ENCODE data around the gene FBXO24. TPM values are rescaled to one million over a fixed set of nuclear protein-coding genes. Genes with fewer than 3 reads are reported as not detected.
A peak's percentile ranks its signal among the peaks of the same experiment; 100 is the strongest.
"Not testable (repeated sequence)": the region's sequence is repeated elsewhere in the genome, so short reads cannot be mapped to it uniquely, and the experiment has no call there.

The FBXO24 gene
- total and polyA plus RNA-seq, 2 experiments from 2014 or later = 1.1 to 1.6 TPM

DNA sequence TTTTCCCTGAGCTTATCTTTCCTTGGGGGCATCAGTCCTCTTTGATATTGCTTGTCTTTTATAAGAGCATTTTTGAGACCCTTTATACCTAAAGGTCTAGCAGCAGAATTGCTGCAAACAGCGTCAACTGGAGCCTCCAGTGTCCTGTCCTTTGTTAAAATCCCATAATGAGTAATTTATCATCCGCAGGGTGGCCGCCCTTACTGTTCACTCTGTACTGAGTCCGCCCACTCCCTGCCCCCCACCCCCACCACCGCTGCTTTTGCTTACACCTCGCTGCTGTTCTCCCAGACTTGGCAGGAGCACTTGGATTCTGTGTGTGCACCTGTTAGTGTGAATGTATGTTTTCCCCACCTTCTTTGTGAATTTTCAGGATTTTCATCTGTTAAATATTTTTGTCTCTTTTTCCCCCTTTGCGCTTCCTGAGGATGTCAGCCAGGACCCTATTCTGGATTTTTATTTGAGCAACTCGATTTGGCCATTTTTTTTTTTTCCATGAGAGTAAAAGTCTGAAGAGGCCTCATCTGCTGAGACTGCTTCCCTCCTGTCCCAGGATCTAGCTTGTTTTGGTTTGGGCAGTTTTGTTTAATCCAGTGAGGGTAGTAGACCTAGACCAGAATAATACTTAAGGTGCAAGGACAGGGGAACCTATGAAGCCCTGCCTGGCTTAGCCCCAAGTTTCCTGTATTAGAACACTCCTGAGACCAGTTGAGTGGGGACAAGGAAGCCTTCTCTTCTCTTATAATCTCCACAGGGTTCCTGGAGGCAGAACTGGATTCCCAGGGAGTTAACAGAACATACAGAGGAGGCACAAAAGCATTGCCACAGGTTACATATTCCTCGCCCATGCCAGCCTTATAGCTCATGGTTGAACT, 39.0 kb upstream of the FBXO24 start:
- H3K4me3 ChIP-seq = no peak overlapping the region
- peaks cover 48% of the 10 kb centered on the region for H3K79me2 ChIP-seq
- H3K4me2 ChIP-seq = peak overlapping the region; percentile 57

GRCh38 chr7:100547872-100548271, 38.3 kb upstream of the FBXO24 start:
- Histone ChIP-seq H4K20me1 (ENCODE audit: insufficient read depth, poor library complexity, severe bottlenecking) (no peaks in the 10 kb centered on the region), H2AFZ (no peak overlapping the region), H3K4me1 (ENCODE audit: insufficient read depth) (peaks cover 47% of the 10 kb centered on the region), H3K79me2 (peaks cover 41% of the 10 kb centered on the region), H3K4me2 (peak overlapping the region; percentile 57), H3K9me3 (ENCODE audit: low read depth) (no peaks in the 10 kb centered on the region), H3K27me3 (no peaks in the 10 kb centered on the region), H3K9me2 (replicated peaks; ENCODE audit: insufficient read depth) (no peaks in the 10 kb centered on the region), H3K36me3 (replicated peaks; ENCODE audit: insufficient read depth, low read depth) (no peaks in the 10 kb centered on the region), H3K27ac (peak overlapping the region; percentile 93), H3K4me3 (no peak overlapping the region)
- TF ChIP-seq EZH2phosphoT487 (IDR thresholded peaks at IDR 0.05; ENCODE audit: low read depth, severe bottlenecking, unreplicated experiment) (no peak), EZH2 (IDR thresholded peaks at IDR 0.05; ENCODE audit: borderline replicate concordance) (no peak)
- TF ChIP-seq, protein P1, sequence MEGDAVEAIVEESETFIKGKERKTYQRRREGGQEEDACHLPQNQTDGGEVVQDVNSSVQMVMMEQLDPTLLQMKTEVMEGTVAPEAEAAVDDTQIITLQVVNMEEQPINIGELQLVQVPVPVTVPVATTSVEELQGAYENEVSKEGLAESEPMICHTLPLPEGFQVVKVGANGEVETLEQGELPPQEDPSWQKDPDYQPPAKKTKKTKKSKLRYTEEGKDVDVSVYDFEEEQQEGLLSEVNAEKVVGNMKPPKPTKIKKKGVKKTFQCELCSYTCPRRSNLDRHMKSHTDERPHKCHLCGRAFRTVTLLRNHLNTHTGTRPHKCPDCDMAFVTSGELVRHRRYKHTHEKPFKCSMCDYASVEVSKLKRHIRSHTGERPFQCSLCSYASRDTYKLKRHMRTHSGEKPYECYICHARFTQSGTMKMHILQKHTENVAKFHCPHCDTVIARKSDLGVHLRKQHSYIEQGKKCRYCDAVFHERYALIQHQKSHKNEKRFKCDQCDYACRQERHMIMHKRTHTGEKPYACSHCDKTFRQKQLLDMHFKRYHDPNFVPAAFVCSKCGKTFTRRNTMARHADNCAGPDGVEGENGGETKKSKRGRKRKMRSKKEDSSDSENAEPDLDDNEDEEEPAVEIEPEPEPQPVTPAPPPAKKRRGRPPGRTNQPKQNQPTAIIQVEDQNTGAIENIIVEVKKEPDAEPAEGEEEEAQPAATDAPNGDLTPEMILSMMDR (IDR thresholded peaks at IDR 0.05; ENCODE audit: poor library complexity) = no peak
- no peak for DNase-seq (ENCODE audit: low spot score)
- 74% methylated on average over 2 of the region's 2 CpGs for WGBS (ENCODE audit: low lambda C conversion rate, missing lambda C conversion rate)

More for the DNA sequence above, 39.0 kb upstream of the FBXO24 start:
- no peak overlapping the region for H2AFZ ChIP-seq
- peak overlapping the region; percentile 93 for H3K27ac ChIP-seq
- no peaks in the 10 kb centered on the region for H3K9me2 ChIP-seq (replicated peaks; ENCODE audit: insufficient read depth)
- peaks cover 47% of the 10 kb centered on the region for H3K4me1 ChIP-seq (ENCODE audit: insufficient read depth)
- TF ChIP-seq EZH2 (IDR thresholded peaks at IDR 0.05; ENCODE audit: borderline replicate concordance) (no peak), EZH2phosphoT487 (IDR thresholded peaks at IDR 0.05; ENCODE audit: low read depth, severe bottlenecking, unreplicated experiment) (no peak)
- TF ChIP-seq, protein P1 (IDR thresholded peaks at IDR 0.05; ENCODE audit: poor library complexity) = no peak
- 53% methylated on average over 9 of the region's 9 CpGs for WGBS (ENCODE audit: low lambda C conversion rate, missing lambda C conversion rate)
- H3K27me3 ChIP-seq = no peaks in the 10 kb centered on the region
- DNase-seq (ENCODE audit: low spot score) = no peak
- no peaks in the 10 kb centered on the region for H3K36me3 ChIP-seq (replicated peaks; ENCODE audit: insufficient read depth, low read depth)
- no peaks in the 10 kb centered on the region for H4K20me1 ChIP-seq (ENCODE audit: insufficient read depth, poor library complexity, severe bottlenecking)
- no peaks in the 10 kb centered on the region for H3K9me3 ChIP-seq (ENCODE audit: low read depth)

DNA sequence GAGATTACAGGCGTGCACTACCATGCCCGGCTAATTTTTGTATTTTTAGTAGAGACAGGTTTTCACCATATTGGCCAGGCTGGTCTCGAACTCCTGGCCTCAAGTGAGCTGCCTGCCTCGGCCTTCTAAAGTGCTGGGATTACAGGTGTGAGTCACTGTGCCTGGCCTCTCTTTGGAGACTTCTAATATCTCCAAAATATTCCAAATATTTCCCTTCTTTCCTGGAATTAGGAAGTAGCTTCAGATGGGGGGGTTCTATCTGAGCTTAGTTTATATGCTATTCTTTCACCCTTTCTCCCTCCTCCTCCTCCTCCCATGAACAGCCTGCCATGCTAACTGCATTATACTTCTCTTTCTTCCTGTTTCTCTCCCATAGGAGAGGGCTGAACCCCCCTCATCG, 37.7 kb upstream of the FBXO24 start:
- H3K36me3 ChIP-seq (replicated peaks; ENCODE audit: insufficient read depth, low read depth); H3K4me2 ChIP-seq; H3K27me3 ChIP-seq; H3K9me3 ChIP-seq (ENCODE audit: low read depth); DNase-seq (ENCODE audit: low spot score); H3K9me2 ChIP-seq (replicated peaks; ENCODE audit: insufficient read depth); H4K20me1 ChIP-seq (ENCODE audit: insufficient read depth, poor library complexity, severe bottlenecking); H2AFZ ChIP-seq; H3K4me3 ChIP-seq: not testable (repeated sequence)
- peak overlapping the region; percentile 93 for H3K27ac ChIP-seq
- WGBS (ENCODE audit: low lambda C conversion rate, missing lambda C conversion rate) = 92% methylated on average over 5 of the region's 5 CpGs
- H3K4me1 ChIP-seq (ENCODE audit: insufficient read depth) = peaks cover 47% of the 10 kb centered on the region
- peaks cover 35% of the 10 kb centered on the region for H3K79me2 ChIP-seq

GRCh38 chr7:100552532-100552931, 33.6 kb upstream of the FBXO24 start:
- TF ChIP-seq, protein P1 (IDR thresholded peaks at IDR 0.05; ENCODE audit: poor library complexity) = no peak
- TF ChIP-seq EZH2phosphoT487 (IDR thresholded peaks at IDR 0.05; ENCODE audit: low read depth, severe bottlenecking, unreplicated experiment) (no peak), EZH2 (IDR thresholded peaks at IDR 0.05; ENCODE audit: borderline replicate concordance) (no peak)

More at GRCh38 chr7:100552532-100552931, 33.6 kb upstream of the FBXO24 start:
- Histone ChIP-seq H3K4me2 (no peak overlapping the region), H3K4me1 (ENCODE audit: insufficient read depth) (peaks cover 8% of the 10 kb centered on the region), H3K27me3 (no peaks in the 10 kb centered on the region), H3K4me3 (no peak overlapping the region), H3K9me2 (replicated peaks; ENCODE audit: insufficient read depth) (no peaks in the 10 kb centered on the region), H3K36me3 (replicated peaks; ENCODE audit: insufficient read depth, low read depth) (no peaks in the 10 kb centered on the region), H3K27ac (no peak overlapping the region), H3K9me3 (ENCODE audit: low read depth) (no peaks in the 10 kb centered on the region), H3K79me2 (peaks cover 24% of the 10 kb centered on the region), H4K20me1 (ENCODE audit: insufficient read depth, poor library complexity, severe bottlenecking) (no peaks in the 10 kb centered on the region), H2AFZ (no peak overlapping the region)
- no peak for DNase-seq (ENCODE audit: low spot score)
- WGBS (ENCODE audit: low lambda C conversion rate, missing lambda C conversion rate) = 95% methylated on average over 2 of the region's 2 CpGs

Measured in hepatocyte (in vitro differentiated cells).